Panc1 (cell line): ENCODE results near the gene CD164L2. TPM values are rescaled to one million over a fixed set of nuclear protein-coding genes. Genes with fewer than 3 reads are reported as not detected.

Experiments used
- ATAC-seq: fragments of 200-7000 bp; cut with Tn5 transposase; 2 replicates; pipeline ENCODE4 v1.9.1; 2020; ENCODE audit warnings: mild to moderate bottlenecking, moderate library complexity
- BruUV-seq: library from RNA; stranded (reverse); fragments of 400-500 nt; replicated peaks from 2 replicates; lab custom pipeline; 2021; lab: Mats Ljungman, UMichigan
- CTCF ChIA-PET: fragments of 300-600 bp; sonication (Branson Sonifier 250); formaldehyde crosslinking; loops from one replicate; lab custom pipeline; 2022; ENCODE audit warnings: antibody characterized with exemption; lab: Charles Lee
- POLR2A ChIA-PET: fragments of 300-600 bp; sonication (Branson Sonifier 250); formaldehyde crosslinking; loops from one replicate; lab custom pipeline; 2022; ENCODE audit warnings: antibody characterized with exemption; lab: Charles Lee
- DNase-seq: peaks from one replicate; pipeline ENCODE4 v3.0.0-alpha.2; 2010; ENCODE audit warnings: low read depth, low spot score
- H3K27ac ChIP-seq: 2 replicates; pipeline ENCODE4 v1.5.1; 2011; ENCODE audit warnings: mild to moderate bottlenecking, low read length, inconsistent platforms
- H3K27me3 ChIP-seq: fragments of 200-500 bp; sonication (Bioruptor generic); 2 replicates; pipeline ENCODE4 v1.6.0; 2014; ENCODE audit warnings: low read length, inconsistent platforms; ENCODE audit not compliant: control insufficient read depth, insufficient read depth
- H3K36me3 ChIP-seq: fragments of 200-500 bp; sonication (Bioruptor generic); 2 replicates; pipeline ENCODE4 v1.5.1; 2014; ENCODE audit warnings: inconsistent platforms, mild to moderate bottlenecking, low read length, moderate library complexity; ENCODE audit not compliant: control insufficient read depth, insufficient read depth
- H3K4me1 ChIP-seq: 2 replicates; pipeline ENCODE4 v1.5.1; 2011; ENCODE audit warnings: inconsistent platforms, mild to moderate bottlenecking, low read length, moderate library complexity; ENCODE audit not compliant: control insufficient read depth, insufficient read depth
- H3K4me3 ChIP-seq, 2 experiments: 2 replicates each; pipeline ENCODE4 v1.5.1; 2011 to 2012; ENCODE audit warnings: low read depth in 2 of 2, low read length in 2 of 2, mild to moderate bottlenecking in 2 of 2, inconsistent platforms in 1 of 2, moderate library complexity in 1 of 2
- H3K9me3 ChIP-seq: fragments of 200-500 bp; sonication (Bioruptor generic); 2 replicates; pipeline ENCODE4 v1.5.1; 2014; ENCODE audit warnings: low read depth, mild to moderate bottlenecking, inconsistent platforms, low read length, moderate library complexity; ENCODE audit not compliant: control insufficient read depth, insufficient read depth
- POLR2AphosphoS5 ChIP-seq: IDR thresholded peaks from 2 replicates; pipeline ENCODE4 v1.6.1; 2012; ENCODE audit warnings: mild to moderate bottlenecking, low read depth, low read length, moderate library complexity
- SIN3A ChIP-seq: IDR thresholded peaks from 2 replicates; pipeline ENCODE4 v1.6.1; 2012; ENCODE audit warnings: low read depth, mild to moderate bottlenecking, low read length, moderate library complexity, borderline replicate concordance; ENCODE audit not compliant: insufficient read depth
- TCF7L2 ChIP-seq: IDR thresholded peaks from 2 replicates; pipeline ENCODE4 v1.6.1; 2011; ENCODE audit warnings: mild to moderate bottlenecking, low read depth, low read length, inconsistent platforms
- in situ Hi-C: cut with HindIII; loops from 2 replicates; pipeline ENCODE4 v1.10.0; 2016; ENCODE audit warnings: low sequenced_read_pairs, low pct_unique_long_range_greater_than_20kb
- intact Hi-C: fragments of 100-400 bp; cut with micrococcal nuclease; formaldehyde crosslinking; loops from one replicate; pipeline ENCODE4 v1.10.0; 2022; ENCODE audit not compliant: unreplicated experiment
- total RNA-seq: library from RNA; stranded (reverse); gene quantifications from one replicate; pipeline ENCODE4 v1.2.1, GENCODE V29; 2021; ENCODE audit not compliant: unreplicated experiment
- TF ChIP-seq, protein P1 (sequence below): fragments of 450-650 bp; IDR thresholded peaks from 2 replicates; pipeline ENCODE4 v1.5.1; 2017; ENCODE audit warnings: mild to moderate bottlenecking
- TF ChIP-seq, protein P2 (sequence below), 2 experiments: IDR thresholded peaks; 2 replicates each; pipeline ENCODE4 v1.6.1; 2011 to 2012; ENCODE audit warnings: low read depth in 2 of 2, control low read depth in 1 of 2, low read length in 1 of 2, mild to moderate bottlenecking in 1 of 2, moderate library complexity in 1 of 2; ENCODE audit not compliant: insufficient read depth in 1 of 2

The CD164L2 gene
- total RNA-seq, 1 experiment from 2014 or later: 0.13 TPM

DNA sequence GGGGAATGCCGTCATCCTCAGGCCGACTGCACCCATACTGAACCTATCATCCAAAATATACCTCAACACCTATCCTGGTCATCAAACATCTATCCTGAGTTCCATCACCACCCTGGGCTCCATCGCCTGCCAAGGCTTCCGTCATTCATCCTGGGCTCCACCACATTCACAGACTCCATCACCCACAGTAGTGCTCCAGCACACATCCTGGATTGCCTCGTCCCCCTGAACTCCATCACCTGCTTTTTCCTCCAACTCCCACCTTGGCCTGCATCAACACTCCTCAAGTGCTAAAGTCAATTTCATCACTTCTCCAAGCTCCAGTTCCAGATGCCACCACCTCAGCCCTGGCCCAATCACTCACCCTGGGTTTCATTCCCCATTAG lies 24.2 kb downstream of the CD164L2 start:
- ChIA-PET POLR2A (no interaction called here), CTCF (interaction anchor here (1.6 to 2.2 kb wide), 2 partner anchors 7 to 38 kb away, joined by 4 to 11 read pairs; partner anchors contain the start of gene MAP3K6)
- no peak overlapping the region for H3K27ac ChIP-seq
- H3K4me3 ChIP-seq: no peak overlapping the region
- in situ Hi-C loops (no loop called here), intact Hi-C loops (no loop called here)
- no peaks in the 10 kb centered on the region for H3K9me3 ChIP-seq
- TF ChIP-seq POLR2AphosphoS5: no peak
- no peak for TF ChIP-seq SIN3A
- TF ChIP-seq, protein P1, sequence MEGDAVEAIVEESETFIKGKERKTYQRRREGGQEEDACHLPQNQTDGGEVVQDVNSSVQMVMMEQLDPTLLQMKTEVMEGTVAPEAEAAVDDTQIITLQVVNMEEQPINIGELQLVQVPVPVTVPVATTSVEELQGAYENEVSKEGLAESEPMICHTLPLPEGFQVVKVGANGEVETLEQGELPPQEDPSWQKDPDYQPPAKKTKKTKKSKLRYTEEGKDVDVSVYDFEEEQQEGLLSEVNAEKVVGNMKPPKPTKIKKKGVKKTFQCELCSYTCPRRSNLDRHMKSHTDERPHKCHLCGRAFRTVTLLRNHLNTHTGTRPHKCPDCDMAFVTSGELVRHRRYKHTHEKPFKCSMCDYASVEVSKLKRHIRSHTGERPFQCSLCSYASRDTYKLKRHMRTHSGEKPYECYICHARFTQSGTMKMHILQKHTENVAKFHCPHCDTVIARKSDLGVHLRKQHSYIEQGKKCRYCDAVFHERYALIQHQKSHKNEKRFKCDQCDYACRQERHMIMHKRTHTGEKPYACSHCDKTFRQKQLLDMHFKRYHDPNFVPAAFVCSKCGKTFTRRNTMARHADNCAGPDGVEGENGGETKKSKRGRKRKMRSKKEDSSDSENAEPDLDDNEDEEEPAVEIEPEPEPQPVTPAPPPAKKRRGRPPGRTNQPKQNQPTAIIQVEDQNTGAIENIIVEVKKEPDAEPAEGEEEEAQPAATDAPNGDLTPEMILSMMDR: no peak
- TF ChIP-seq TCF7L2: no peak
- TF ChIP-seq, protein P2, sequence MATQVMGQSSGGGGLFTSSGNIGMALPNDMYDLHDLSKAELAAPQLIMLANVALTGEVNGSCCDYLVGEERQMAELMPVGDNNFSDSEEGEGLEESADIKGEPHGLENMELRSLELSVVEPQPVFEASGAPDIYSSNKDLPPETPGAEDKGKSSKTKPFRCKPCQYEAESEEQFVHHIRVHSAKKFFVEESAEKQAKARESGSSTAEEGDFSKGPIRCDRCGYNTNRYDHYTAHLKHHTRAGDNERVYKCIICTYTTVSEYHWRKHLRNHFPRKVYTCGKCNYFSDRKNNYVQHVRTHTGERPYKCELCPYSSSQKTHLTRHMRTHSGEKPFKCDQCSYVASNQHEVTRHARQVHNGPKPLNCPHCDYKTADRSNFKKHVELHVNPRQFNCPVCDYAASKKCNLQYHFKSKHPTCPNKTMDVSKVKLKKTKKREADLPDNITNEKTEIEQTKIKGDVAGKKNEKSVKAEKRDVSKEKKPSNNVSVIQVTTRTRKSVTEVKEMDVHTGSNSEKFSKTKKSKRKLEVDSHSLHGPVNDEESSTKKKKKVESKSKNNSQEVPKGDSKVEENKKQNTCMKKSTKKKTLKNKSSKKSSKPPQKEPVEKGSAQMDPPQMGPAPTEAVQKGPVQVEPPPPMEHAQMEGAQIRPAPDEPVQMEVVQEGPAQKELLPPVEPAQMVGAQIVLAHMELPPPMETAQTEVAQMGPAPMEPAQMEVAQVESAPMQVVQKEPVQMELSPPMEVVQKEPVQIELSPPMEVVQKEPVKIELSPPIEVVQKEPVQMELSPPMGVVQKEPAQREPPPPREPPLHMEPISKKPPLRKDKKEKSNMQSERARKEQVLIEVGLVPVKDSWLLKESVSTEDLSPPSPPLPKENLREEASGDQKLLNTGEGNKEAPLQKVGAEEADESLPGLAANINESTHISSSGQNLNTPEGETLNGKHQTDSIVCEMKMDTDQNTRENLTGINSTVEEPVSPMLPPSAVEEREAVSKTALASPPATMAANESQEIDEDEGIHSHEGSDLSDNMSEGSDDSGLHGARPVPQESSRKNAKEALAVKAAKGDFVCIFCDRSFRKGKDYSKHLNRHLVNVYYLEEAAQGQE (IDR thresholded peaks at IDR 0.05; ENCODE audit: insufficient read depth in 1 of 2, low read depth in 2 of 2, low read length in 1 of 2): no peak
- no peaks in the 10 kb centered on the region for H3K4me1 ChIP-seq
- no peak for DNase-seq
- no peak for ATAC-seq
- H3K36me3 ChIP-seq: no peaks in the 10 kb centered on the region; the same call in 1 of the 2 replicates
- no TSS peak for BruUV-seq
- H3K27me3 ChIP-seq: no peaks in the 10 kb centered on the region

- no TSS peak for BruUV-seq
Measured at GRCh38 chr1:27358038-27358927, 24.9 kb downstream of the CD164L2 start.

More at GRCh38 chr1:27358038-27358927, 24.9 kb downstream of the CD164L2 start:
- DNase-seq (no peak), ATAC-seq (peak; percentile 6; the same call in 1 of the 2 replicates)
- no peaks in the 10 kb centered on the region for H3K4me1 ChIP-seq
- TF ChIP-seq POLR2AphosphoS5 (no peak), TCF7L2 (no peak), SIN3A (no peak)
- TF ChIP-seq, protein P2 (IDR thresholded peaks at IDR 0.05; ENCODE audit: insufficient read depth in 1 of 2, low read depth in 2 of 2, low read length in 1 of 2): no peak
- TF ChIP-seq, protein P1: no peak
- H3K4me3 ChIP-seq: no peak overlapping the region
- H3K27ac ChIP-seq: no peak overlapping the region
- H3K9me3 ChIP-seq: no peaks in the 10 kb centered on the region
- CTCF ChIA-PET: interaction anchor here (0.5 to 2.2 kb wide), 6 partner anchors 8 to 194 kb away, joined by 3 to 11 read pairs (median 5); partner anchors contain the start of gene MAP3K6
- POLR2A ChIA-PET: no interaction called here
- intact Hi-C loops: no loop called here
- no peaks in the 10 kb centered on the region for H3K27me3 ChIP-seq
- in situ Hi-C loops: no loop called here
- H3K36me3 ChIP-seq: no peaks in the 10 kb centered on the region; the same call in 1 of the 2 replicates
